Activated B cell treated with CpG ODN at 0.5 μM for 24 hours (primary cell): ENCODE data around the gene MTMR10. TPM values are rescaled to one million over a fixed set of nuclear protein-coding genes. Genes with fewer than 3 reads are reported as not detected.

Experiments
- ATAC-seq: fragments of 200-7000 bp; cut with Tn5 transposase; one replicate; pipeline ENCODE4 v1.10.0; 2021; ENCODE audit warnings: low read depth, mild to moderate bottlenecking, moderate library complexity
- CTCF ChIA-PET: fragments of 350-600 bp; sonication (Branson Sonifier 250); formaldehyde crosslinking; loops from one replicate; lab custom pipeline; 2021; ENCODE audit warnings: antibody characterized with exemption; lab: Charles Lee
- POLR2A ChIA-PET: fragments of 350-600 bp; sonication (Branson Sonifier 250); formaldehyde crosslinking; loops from one replicate; lab custom pipeline; 2021; ENCODE audit warnings: antibody characterized with exemption; lab: Charles Lee
- DNase-seq: peaks from one replicate; pipeline ENCODE4 v3.0.0; 2022
- H3K27ac Mint-ChIP-seq: one replicate; pipeline ENCODE4 v1.8.0; 2020; ENCODE audit warnings: mixed read lengths
- H3K27me3 Mint-ChIP-seq: one replicate; pipeline ENCODE4 v1.8.0; 2021; ENCODE audit warnings: mixed read lengths
- H3K36me3 Mint-ChIP-seq: one replicate; pipeline ENCODE4 v1.8.0; 2021; ENCODE audit warnings: low read depth, mixed read lengths
- H3K4me1 Mint-ChIP-seq: one replicate; pipeline ENCODE4 v1.8.0; 2021; ENCODE audit warnings: mixed read lengths
- H3K4me3 Mint-ChIP-seq: one replicate; pipeline ENCODE4 v1.8.0; 2020; ENCODE audit warnings: mild to moderate bottlenecking, mixed read lengths
- H3K9me3 Mint-ChIP-seq: one replicate; pipeline ENCODE4 v1.8.0; 2020; ENCODE audit warnings: mixed read lengths
- intact Hi-C: fragments of 100-400 bp; cut with micrococcal nuclease; formaldehyde crosslinking; loops from one replicate; pipeline ENCODE4 v1.15.1; 2024
- total RNA-seq: library from RNA; stranded (reverse); gene quantifications from 2 replicates; pipeline ENCODE4 v1.2.3, GENCODE V29; 2022
- TF ChIP-seq, protein P1 (sequence below): fragments of 200-600 bp; IDR thresholded peaks from one replicate; pipeline ENCODE4 v1.8.0; 2022; ENCODE audit warnings: antibody characterized with exemption, mild to moderate bottlenecking

The MTMR10 gene
- total RNA-seq, 1 donor from 2014 or later, result 42.5 TPM

DNA sequence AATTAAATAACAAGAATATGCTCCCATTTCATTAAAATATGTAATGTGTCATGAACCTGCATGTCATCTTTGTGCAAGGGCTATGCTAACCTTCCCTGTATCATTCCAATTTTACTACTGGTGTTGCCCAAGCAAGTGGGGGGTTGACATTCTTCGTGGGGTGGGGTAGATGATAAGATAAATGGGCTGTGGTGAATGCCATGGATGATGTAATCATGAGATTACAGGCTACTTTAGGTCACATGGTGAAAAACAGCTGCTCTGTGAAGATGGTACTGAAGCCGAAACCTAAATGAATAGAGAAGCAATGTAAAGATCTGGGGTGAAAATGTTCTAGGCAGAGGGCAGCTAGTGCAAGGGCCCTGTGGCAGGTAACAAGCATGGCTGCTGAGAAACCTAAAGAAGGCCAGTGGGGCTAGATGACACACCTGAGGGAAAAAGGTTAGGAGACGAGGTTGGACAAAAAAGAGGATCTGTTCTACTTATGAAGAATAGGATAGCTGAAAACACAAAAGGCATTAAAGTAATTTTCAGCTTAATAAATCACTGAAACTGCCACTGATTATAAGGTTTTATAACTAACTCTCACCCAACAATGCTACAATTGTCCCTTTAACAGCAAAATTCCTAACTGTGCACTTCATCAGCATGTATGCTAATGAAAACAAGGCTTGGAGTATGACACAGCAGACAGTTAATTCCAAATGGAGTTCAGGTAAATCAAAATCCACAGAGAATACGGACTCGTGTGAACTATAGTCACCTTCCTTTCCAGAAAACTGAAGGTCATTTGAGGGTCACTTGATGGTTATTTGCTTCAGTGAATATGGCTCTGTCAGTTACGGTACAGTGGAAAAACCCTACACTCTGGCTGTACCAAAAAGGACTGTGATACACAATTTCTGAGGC lies 35.0 kb downstream of the MTMR10 start:
- POLR2A ChIA-PET, result no interaction called here
- CTCF ChIA-PET, result no interaction called here
- DNase-seq (no peak), ATAC-seq (no peak)
- Mint-ChIP-seq H3K36me3 (peaks cover 94% of the 10 kb centered on the region), H3K27ac (no peak overlapping the region), H3K9me3 (no peaks in the 10 kb centered on the region), H3K4me3 (no peak overlapping the region), H3K4me1 (peaks cover 6% of the 10 kb centered on the region), H3K27me3 (no peaks in the 10 kb centered on the region)
- TF ChIP-seq, protein P1, sequence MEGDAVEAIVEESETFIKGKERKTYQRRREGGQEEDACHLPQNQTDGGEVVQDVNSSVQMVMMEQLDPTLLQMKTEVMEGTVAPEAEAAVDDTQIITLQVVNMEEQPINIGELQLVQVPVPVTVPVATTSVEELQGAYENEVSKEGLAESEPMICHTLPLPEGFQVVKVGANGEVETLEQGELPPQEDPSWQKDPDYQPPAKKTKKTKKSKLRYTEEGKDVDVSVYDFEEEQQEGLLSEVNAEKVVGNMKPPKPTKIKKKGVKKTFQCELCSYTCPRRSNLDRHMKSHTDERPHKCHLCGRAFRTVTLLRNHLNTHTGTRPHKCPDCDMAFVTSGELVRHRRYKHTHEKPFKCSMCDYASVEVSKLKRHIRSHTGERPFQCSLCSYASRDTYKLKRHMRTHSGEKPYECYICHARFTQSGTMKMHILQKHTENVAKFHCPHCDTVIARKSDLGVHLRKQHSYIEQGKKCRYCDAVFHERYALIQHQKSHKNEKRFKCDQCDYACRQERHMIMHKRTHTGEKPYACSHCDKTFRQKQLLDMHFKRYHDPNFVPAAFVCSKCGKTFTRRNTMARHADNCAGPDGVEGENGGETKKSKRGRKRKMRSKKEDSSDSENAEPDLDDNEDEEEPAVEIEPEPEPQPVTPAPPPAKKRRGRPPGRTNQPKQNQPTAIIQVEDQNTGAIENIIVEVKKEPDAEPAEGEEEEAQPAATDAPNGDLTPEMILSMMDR, result no peak
- intact Hi-C loops, result no loop called here

DNA sequence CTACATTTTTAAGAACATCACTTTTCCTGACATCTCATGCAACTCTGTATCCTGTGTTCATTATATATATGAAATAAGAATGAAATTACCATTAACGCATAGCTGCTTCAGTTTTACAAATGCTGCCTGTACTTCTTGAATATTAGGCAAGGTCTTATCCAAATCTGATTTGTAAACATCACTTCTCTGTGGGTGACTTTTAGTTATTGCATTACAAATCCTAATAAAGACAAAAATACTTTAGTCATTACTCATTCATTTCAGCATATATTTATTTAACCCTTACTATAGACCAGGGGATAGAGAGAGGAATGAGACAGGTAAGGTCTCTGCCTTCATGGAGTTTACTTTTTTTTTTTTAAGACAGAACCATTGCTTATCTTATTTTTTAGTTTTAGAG lies 36.8 kb downstream of the MTMR10 start:
- ATAC-seq (no peak), DNase-seq (no peak)
- TF ChIP-seq, protein P1, result no peak
- no peaks in the 10 kb centered on the region for H3K27me3 Mint-ChIP-seq
- no peak overlapping the region for H3K4me3 Mint-ChIP-seq
- H3K9me3 Mint-ChIP-seq, result peaks cover under 1% of the 10 kb centered on the region
- ChIA-PET POLR2A (no interaction called here), CTCF (no interaction called here)
- H3K27ac Mint-ChIP-seq, result no peak overlapping the region
- intact Hi-C loops, result no loop called here
- H3K36me3 Mint-ChIP-seq, result peaks cover 95% of the 10 kb centered on the region
- H3K4me1 Mint-ChIP-seq, result peaks cover 6% of the 10 kb centered on the region

DNA sequence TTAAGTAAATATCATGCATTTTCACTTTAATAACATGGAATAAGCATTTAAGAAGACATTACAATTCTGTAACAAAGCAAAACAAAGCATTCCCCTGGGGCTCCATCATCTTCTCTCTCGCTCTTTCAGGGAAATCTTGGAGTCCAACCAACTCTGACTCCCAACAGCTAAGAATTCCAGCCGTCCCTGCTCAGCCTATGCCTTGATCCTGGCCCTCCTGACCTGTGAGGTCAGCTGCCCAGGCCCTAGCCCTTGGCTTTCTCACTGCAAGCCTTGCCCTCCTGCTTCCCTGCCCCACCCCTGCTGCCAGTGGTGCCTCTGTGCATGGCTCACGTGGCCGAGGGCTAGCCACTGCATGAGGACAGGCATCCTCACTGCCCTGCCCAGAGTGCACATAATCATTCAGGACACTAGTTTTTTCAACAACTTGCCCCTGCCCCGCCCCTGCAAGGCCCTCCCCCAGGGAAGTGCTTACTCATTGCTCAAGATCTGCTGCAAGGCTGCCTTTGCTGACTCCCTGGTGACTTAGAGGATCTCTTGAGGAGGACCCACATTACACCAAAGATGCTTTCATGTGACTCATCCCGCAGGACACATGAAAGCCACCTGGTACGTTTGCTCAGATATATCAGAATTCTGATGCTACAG lies 37.6 kb downstream of the MTMR10 start:
- no peak for DNase-seq
- intact Hi-C loops, result no loop called here
- Mint-ChIP-seq H3K36me3 (peaks cover 94% of the 10 kb centered on the region), H3K9me3 (peaks cover 2% of the 10 kb centered on the region), H3K4me1 (peaks cover 6% of the 10 kb centered on the region), H3K4me3 (no peak overlapping the region), H3K27ac (peak overlapping the region; percentile 13), H3K27me3 (no peaks in the 10 kb centered on the region)
- ChIA-PET CTCF (interaction anchor here (2.1 kb wide), 1 partner anchor 175 kb away, joined by 7 read pairs; no protein-coding TSS in a partner anchor), POLR2A (no interaction called here)
- TF ChIP-seq, protein P1, result no peak
- ATAC-seq, result no peak

DNA sequence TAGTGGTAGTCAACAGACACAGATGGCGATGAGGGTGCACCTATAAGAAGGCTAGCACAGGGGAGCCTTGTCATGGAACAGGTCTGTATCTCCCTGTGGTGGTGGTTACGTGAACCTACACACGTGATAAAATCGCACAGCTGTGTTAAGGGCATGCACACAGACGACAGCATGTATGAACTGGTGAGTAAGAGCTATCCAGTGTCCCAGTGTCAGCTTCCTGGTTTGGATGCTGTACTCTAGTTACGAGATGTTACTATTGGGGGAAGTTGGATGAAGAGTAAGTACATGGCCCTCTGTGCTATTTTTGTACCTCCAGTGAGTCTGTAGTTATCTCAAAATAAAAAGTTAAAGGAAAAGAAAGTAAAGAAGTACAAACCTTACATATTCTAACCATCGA lies 38.2 kb downstream of the MTMR10 start:
- ChIA-PET CTCF (interaction anchor here (2.1 kb wide), 1 partner anchor 176 kb away, joined by 7 read pairs; no protein-coding TSS in a partner anchor), POLR2A (no interaction called here)
- no peak overlapping the region for H3K27ac Mint-ChIP-seq
- no peak overlapping the region for H3K4me3 Mint-ChIP-seq
- DNase-seq (no peak), ATAC-seq (no peak)
- peaks cover 96% of the 10 kb centered on the region for H3K36me3 Mint-ChIP-seq
- TF ChIP-seq, protein P1, result no peak
- H3K9me3 Mint-ChIP-seq, result peaks cover 2% of the 10 kb centered on the region
- intact Hi-C loops, result no loop called here
- H3K27me3 Mint-ChIP-seq, result no peaks in the 10 kb centered on the region
- H3K4me1 Mint-ChIP-seq, result peaks cover 6% of the 10 kb centered on the region
